NK-92 treated with Interleukin-12 subunit alpha and Interleukin-12 subunit beta, amount 100 ng/mL, for 24 hours (cell line): ENCODE results near the gene PNPLA3.

Experiments
- DNase-seq: peaks from one replicate; lab custom pipeline; 2025; lab: John Stamatoyannopoulos, UW

The PNPLA3 gene

DNA sequence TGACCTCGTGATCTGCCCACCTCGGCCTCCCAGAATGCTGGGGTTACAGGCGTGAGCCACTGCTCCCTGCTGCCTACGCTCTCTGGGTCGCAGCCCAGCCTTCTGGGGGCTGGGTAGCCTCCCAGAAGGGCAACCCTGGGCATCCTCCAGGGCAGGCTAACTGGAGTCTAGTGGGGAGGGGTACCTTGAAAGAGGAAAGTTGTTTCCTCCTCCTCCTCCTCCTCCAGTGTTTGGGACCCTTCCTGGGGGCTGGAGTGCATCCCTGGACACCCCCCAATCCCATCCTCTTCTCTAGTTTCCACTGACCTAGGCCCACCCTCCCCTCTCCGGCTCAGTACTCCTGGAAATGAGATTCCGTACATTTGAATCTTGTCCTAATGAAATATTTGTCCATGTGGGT lies 1.3 kb downstream of the PNPLA3 start:
- no peak for DNase-seq

DNA sequence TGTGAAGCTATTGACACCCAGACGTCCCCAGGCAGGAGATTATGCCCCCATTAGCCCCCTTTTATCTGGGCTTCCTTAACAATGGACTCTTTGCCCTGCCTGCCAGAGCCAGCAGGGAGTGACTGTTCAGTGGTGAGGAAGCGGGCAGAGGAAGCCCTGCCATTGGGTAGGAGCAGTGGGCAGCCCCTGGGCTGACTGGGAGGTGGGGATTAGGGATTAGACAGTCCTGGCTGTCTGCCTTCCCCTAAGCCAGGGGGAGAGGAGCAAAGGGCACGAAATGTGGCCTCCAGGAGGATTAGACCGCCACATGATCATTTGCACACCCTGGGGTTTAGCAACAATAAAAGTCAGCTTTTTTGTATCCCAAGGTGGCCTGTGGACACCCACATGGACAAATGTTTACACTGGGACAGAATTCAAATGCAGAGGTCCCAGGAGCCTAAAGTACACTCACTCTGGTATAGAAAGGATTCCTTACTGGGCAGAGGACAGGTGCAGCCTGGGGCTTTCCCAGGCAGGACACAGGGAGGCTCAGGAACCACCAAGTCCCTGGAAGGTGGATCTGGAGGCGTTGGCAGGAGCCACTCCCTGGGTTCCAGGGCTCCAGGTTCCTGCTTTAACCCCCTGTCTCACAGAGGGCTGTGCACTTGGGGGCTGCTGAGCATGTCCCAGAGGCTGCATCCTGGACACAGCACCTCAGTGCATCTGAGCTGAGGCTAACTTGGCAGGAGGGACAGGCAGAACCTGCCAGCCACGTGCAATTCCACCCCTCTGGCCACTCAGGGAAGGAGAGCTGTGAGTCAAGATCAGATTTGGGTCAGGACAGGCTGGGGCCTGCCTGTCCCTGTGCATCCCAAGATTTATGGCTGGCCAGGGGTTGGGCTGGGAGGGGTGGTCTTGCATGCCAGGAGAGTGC lies 2.1 kb downstream of the PNPLA3 start:
- DNase-seq, result no peak

GRCh38 chr22:43926349-43926710 lies 2.7 kb downstream of the PNPLA3 start:
- no peak for DNase-seq

- DNase-seq, result no peak
Observed at GRCh38 chr22:43928468-43928867, 4.9 kb downstream of the PNPLA3 start.

- DNase-seq, result no peak
Observed at GRCh38 chr22:43928908-43929307, 5.3 kb downstream of the PNPLA3 start.

DNA sequence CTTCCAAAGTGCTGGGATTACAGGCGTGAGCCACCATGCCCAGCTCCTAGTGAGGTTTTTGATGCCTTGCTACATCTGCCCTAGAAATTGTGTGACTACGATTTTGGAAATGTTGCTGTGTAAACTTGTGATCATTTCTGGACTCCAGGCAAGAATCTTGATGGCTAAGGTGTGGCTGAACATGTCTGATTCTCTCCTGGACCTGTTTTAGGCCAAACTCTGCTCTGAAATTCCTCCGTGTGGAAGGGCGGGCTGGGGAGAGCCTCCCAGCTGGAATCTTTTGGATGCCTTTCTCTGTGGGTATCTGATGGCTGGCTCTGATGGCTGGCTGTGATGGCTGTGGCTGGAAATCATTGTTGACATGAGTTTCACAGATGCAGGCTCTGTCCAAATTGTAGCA lies 8.2 kb downstream of the PNPLA3 start:
- no peak for DNase-seq

DNA sequence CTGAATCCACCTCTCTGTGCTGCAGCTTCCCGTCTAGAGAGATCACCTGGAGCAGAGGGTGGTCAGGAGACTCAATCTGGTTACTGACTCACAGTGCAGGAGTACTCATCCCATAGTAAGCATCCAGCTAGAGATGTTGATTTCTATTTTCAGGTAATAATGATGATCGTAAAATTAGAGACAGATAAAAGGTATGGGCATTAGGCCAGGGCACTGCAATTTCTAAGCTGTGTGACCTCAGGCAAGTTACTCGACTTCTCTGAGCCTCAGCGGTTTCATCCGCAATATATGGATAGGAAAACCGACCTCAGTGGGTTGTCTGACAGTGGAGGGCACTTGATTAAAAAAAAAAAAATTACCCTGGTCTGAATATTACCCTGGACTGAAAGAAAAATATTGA lies 17.8 kb downstream of the PNPLA3 start:
- no peak for DNase-seq

- DNase-seq, result no peak
Observed at GRCh38 chr22:43944670-43945430, 21.2 kb downstream of the PNPLA3 start.

- DNase-seq, result no peak
Observed at GRCh38 chr22:43945632-43946383, 22.2 kb downstream of the PNPLA3 start.

- DNase-seq, result no peak
Observed at GRCh38 chr22:43946384-43946667, 22.7 kb downstream of the PNPLA3 start.

- DNase-seq, result no peak
Observed at GRCh38 chr22:43948836-43949406, 25.3 kb downstream of the PNPLA3 start.

DNA sequence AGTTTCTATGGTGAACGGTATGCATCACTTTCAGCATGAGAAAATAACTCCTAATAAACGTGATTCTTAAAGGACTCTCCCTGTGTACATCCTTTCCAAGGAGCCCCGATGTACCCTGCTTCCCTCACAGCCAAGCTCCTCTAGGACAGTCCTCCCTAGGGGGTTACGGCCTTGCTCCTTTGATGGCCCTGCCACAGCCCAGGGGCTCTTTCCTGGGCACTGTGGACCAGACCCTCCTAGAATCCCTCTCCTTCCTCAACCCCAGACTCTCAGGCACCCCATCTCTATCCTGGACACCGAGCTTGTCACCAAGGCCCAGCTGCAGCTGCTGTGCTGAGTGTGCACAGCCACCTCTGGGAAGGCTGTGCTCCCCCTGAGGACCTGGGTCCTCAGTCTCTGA lies 27.8 kb downstream of the PNPLA3 start:
- no peak for DNase-seq

DNA sequence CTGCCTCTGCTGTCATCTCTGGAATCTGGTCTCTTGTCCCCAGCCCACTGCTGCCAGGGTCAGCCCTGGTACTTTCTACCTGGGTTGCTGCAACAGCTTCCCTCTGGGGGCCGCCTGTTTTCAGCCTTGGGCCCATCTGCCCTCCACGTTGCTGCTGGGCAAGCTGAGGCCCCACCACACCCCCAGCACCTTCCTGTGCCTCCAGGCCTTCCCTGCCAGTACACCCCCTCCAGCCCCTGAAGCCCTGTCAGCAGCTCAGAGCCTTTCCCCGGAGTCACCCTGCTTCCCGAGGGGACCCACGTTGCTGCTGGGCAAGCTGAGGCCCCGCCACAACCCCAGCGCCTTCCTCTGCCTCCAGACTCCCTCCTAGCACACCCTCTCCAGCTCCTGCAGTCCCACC lies 28.4 kb downstream of the PNPLA3 start:
- no peak for DNase-seq

GRCh38 chr22:43953988-43954785 lies 30.6 kb downstream of the PNPLA3 start:
- no peak for DNase-seq

DNA sequence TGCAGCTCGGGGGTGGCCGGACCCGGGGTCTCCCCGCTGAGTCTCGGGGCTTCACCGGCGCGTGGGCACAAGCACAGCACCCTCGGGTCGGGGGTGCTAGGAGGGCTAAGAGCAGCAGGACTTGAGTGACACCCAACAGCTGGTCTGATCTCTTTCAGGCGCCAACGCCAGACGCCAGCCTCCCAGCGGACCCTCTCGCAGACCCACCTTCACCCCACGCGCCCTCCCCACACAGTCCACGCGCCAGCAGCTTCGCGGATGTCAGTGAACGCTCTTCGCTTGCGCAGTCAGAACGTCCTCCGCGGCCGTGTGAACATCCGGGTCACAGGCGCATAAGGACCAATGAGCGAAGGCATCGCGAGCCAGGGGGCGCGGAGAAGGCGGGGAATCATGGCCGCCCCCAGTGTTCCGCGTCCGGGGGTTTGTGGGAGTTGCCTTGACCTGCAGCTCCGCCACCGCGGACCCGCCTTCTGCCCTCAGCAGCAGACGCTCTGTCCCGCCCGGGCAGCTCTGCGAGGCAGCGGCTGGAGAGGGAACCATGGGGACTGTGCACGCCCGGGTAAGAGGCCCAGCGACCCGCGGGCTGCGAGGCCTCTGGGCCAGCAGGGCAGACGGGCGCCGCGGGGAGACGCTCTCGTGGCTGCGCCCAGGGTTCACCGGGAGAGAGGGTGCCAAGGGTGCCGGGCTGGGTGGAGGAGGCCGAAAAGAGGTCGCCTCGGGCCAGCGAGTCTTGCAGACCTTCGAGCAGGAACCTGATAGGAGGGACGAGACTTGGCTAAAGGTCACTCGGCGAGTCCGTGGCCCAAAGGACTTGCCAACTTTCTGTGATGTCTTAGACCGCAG lies 31.7 kb downstream of the PNPLA3 start, which contains the start of gene SAMM50:
TSS of gene SAMM50 (plus strand) at position 403 of the 843 bp plus-strand sequence. CDS start at position 539, 136 bp downstream.
- DNase-seq, result peak; percentile 75

- DNase-seq, result no peak
Observed at GRCh38 chr22:43955883-43956782, 32.5 kb downstream of the PNPLA3 start.

DNA sequence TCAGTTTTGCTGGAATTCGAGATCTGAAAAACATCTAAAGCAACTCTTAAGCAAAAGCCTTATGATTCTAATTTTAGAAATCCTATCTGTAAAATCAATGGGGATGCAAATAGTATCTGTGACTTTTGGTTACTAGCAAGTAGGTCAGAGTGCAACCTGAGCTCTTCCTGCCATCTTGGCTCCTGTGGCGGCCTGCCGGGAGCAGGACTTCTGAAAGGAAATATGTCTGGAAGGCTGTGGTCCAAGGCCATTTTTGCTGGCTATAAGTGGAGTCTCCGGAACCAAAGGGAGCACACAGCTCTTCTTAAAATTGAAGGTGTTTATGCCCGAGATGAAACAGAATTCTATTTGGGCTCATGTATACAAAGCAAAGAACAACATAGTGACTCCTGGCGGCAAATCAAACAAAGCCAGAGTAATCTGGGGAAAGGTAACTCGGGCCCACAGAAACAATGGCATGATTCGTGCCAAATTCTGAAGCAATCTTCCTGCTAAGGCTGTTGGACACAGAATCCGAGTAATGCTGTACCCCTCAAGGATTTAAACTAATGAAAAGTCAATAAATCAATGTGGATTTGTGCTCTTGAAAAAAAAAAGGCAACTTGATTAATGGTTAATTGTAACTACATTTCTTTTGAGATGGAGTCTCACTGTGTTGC lies 33.3 kb downstream of the PNPLA3 start:
- no peak for DNase-seq

- DNase-seq, result no peak
Observed at GRCh38 chr22:43957871-43958270, 34.3 kb downstream of the PNPLA3 start.

GRCh38 chr22:43964314-43964857 lies 40.8 kb downstream of the PNPLA3 start:
- DNase-seq, result no peak
